ENCODE data around the gene JAG1.
A peak's percentile ranks its signal among the peaks of the same experiment; 100 is the strongest.
"Not testable (repeated sequence)": the region's sequence is repeated elsewhere in the genome, so short reads cannot be mapped to it uniquely, and the experiment has no call there.

The JAG1 gene

DNA sequence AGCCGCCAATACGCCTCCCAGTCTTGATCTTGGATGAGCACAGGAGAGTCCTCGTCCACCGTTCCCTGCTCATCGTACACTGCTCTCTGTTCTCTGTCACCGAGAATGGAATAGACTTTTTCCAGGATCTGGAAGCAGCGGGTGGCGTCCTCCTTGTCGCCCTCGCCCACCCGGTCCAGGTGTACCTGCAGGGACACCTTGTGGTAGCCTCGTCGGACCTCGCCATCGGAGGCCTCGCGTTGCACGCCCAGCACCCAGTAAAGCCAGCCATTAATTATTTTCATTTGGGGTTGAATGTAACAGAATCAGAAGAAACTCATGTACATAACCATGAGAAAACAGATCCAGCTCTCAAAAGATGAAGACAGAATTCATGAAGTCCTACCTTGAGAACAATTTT is 59.9 kb downstream of the JAG1 start:
- Histone ChIP-seq H3K9me3 (no peaks in the 10 kb centered on the region), H3K36me3 (no peaks in the 10 kb centered on the region), H3K27ac (no peak overlapping the region), H3K4me3 (no peak overlapping the region), H3K4me1 (peaks cover 7 to 27% (median 19%) of the 10 kb centered on the region in 4 donors), H3K27me3 (no peaks in the 10 kb centered on the region)
- TF ChIP-seq, protein P1, sequence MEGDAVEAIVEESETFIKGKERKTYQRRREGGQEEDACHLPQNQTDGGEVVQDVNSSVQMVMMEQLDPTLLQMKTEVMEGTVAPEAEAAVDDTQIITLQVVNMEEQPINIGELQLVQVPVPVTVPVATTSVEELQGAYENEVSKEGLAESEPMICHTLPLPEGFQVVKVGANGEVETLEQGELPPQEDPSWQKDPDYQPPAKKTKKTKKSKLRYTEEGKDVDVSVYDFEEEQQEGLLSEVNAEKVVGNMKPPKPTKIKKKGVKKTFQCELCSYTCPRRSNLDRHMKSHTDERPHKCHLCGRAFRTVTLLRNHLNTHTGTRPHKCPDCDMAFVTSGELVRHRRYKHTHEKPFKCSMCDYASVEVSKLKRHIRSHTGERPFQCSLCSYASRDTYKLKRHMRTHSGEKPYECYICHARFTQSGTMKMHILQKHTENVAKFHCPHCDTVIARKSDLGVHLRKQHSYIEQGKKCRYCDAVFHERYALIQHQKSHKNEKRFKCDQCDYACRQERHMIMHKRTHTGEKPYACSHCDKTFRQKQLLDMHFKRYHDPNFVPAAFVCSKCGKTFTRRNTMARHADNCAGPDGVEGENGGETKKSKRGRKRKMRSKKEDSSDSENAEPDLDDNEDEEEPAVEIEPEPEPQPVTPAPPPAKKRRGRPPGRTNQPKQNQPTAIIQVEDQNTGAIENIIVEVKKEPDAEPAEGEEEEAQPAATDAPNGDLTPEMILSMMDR (IDR thresholded peaks at IDR 0.05), result no peak
- DNase-seq, result no peak
- intact Hi-C loops (cut with DNase I; ENCODE audit: low total_unique reads), result no loop called here

DNA sequence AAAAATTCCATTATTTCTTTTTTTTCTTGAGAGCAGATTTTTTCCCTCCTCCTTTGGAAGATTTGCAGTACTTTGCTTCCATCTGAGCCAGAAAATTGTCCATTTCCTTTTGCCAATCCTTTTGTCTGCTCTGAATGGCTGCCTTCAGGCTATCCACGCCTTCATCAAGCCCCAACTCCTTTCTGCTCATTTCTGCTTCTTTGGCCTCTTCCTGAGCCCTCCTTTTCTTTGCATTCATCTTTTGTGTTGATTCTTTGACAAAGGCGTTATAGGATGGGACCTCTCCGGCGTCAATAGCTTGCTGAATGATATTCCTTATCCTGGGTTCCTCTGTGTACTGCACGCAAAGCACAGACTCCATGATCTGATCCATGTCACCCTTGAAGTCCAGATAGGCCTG is 60.4 kb downstream of the JAG1 start:
- DNase-seq; H3K36me3 ChIP-seq; H3K4me3 ChIP-seq; H3K27me3 ChIP-seq; H3K27ac ChIP-seq; H3K9me3 ChIP-seq; intact Hi-C loops (cut with DNase I; ENCODE audit: low total_unique reads): not testable (repeated sequence)
- H3K4me1 ChIP-seq, result peaks cover 10 to 31% (median 22%) of the 10 kb centered on the region in 4 donors

DNA sequence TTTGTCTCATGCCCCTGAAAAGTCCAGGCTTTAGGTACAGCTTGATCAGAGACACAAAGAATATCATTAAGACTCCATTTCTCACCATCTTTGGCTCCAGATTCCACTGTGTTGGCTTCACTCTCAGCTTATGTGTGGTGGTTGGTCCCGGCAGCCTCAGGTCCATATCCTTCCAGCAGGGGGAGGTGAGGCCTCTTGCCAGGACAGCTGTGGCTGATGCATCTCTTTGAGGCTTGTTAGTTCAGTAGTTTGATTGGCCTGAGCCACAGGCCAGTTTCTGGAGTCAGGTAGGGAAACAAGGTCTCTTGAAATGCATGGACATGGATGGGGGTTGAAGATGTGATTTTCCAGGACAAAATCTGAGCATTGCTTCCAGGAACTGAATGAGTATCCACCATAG is 62.4 kb downstream of the JAG1 start:
- DNase-seq, result peak in 1 of 2 donors; percentile 40
- TF ChIP-seq, protein P1 (IDR thresholded peaks at IDR 0.05), result peak; percentile 31 to 37
- no peaks in the 10 kb centered on the region for H3K36me3 ChIP-seq
- intact Hi-C loops (cut with DNase I; ENCODE audit: low total_unique reads), result no loop called here
- no peak overlapping the region for H3K4me3 ChIP-seq
- H3K27ac ChIP-seq, result peak overlapping the region; percentile 88 to 91
- H3K27me3 ChIP-seq, result no peaks in the 10 kb centered on the region
- H3K4me1 ChIP-seq, result peaks cover 10 to 51% (median 26%) of the 10 kb centered on the region in 4 donors
- H3K9me3 ChIP-seq, result no peaks in the 10 kb centered on the region

DNA sequence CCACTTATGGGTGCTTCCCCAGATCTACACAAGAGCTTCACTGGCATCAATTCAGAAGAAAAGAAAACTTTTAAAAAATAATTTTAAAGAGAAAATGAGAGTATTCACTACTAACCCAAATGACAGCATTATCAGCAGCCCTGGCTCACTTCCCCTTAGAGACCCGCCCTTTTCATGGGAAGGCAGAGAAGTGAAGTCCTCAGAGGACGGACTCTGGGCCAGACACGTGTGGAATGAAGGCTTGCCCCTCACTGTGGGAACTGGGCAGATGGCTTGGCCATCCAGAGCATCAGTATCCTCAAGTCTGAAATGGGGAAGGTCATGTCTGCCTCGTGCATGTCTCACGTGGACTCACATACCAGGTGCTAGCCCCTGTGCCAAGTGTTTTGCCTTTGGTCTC is 63.5 kb downstream of the JAG1 start:
- TF ChIP-seq, protein P1 (IDR thresholded peaks at IDR 0.05), result no peak
- Histone ChIP-seq H3K9me3 (no peaks in the 10 kb centered on the region), H3K27me3 (no peaks in the 10 kb centered on the region), H3K36me3 (no peaks in the 10 kb centered on the region), H3K4me3 (no peak overlapping the region), H3K27ac (peak overlapping the region; percentile 88 to 91), H3K4me1 (peaks cover 10 to 58% (median 27%) of the 10 kb centered on the region in 4 donors)
- no peak for DNase-seq
- intact Hi-C loops (cut with DNase I; ENCODE audit: low total_unique reads), result no loop called here

DNA sequence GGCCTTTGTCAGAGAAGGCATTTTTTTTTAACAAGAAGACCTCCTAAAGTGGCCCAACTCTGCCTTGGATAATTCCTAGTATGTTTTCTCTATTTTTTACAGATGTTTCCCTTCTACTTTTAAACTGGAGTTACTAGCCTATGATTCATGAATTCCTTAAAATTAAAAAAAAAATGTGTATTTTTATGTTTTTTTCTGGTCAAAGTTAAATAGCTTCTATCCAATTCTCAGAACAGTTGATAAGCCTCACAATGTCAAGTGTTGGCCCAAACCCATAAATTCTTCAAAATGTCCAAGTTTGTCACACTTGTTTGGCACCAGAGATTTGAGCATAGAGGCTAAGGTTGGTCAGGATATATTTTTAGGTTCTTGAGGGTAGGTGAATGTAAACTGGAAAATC is 64.0 kb downstream of the JAG1 start:
- no peak for DNase-seq
- intact Hi-C loops (cut with DNase I; ENCODE audit: low total_unique reads), result loop anchor here (5.0 kb wide), 1 partner anchor 52 kb away; no protein-coding TSS in a partner anchor

DNA sequence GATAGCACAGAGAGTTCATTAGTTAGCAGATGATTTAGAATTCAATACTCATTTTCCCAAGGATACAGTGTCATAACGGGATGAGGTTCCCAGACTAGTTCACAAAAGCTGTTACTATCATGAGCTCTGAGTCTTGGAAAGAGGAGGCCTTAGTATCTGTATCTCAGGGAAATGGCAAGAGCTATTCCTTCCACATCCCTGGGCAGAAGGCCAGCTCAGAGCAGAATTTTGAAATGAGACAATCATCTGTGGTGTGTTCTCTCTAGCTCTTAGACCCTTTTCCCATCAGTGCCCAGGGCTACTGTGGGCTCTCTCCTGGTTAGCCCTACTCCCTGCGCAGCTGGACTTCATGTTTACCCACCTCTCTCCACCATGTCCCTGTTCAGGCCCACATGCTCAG is 64.5 kb downstream of the JAG1 start:
- Histone ChIP-seq H3K27ac (peak overlapping the region; percentile 88 to 91), H3K4me1 (peaks cover 10 to 68% (median 33%) of the 10 kb centered on the region in 4 donors), H3K9me3 (no peaks in the 10 kb centered on the region), H3K27me3 (no peaks in the 10 kb centered on the region), H3K4me3 (no peak overlapping the region), H3K36me3 (no peaks in the 10 kb centered on the region)
- TF ChIP-seq, protein P1 (IDR thresholded peaks at IDR 0.05), result no peak
- intact Hi-C loops (cut with DNase I; ENCODE audit: low total_unique reads), result loop anchor here (5.0 kb wide), 1 partner anchor 52 kb away; no protein-coding TSS in a partner anchor
- DNase-seq, result peak; percentile 84 to 86

More for the DNA sequence above, 64.0 kb downstream of the JAG1 start:
- peaks cover 10 to 63% (median 32%) of the 10 kb centered on the region in 4 donors for H3K4me1 ChIP-seq
- no peak overlapping the region for H3K4me3 ChIP-seq
- H3K27me3 ChIP-seq, result no peaks in the 10 kb centered on the region
- no peaks in the 10 kb centered on the region for H3K9me3 ChIP-seq
- no peaks in the 10 kb centered on the region for H3K36me3 ChIP-seq
- peak overlapping the region; percentile 88 to 91 for H3K27ac ChIP-seq
- TF ChIP-seq, protein P1 (IDR thresholded peaks at IDR 0.05), result no peak
